Ovary (tissue), 3 donors: Measurements from ENCODE around the gene SLC35C1.
A peak's percentile ranks its signal among the peaks of the same experiment; 100 is the strongest.

ENCODE experiments used
- CTCF ChIP-seq, 3 donors: fragments of 450-650 bp in 2 of 3; fragments of 200-600 bp in 1 of 3; IDR thresholded peaks; one replicate each; pipeline versions ENCODE4 v1.5.1 to v1.8.0; 2016 to 2022; ENCODE audit warnings: antibody characterized with exemption in 3 of 3, mild to moderate bottlenecking in 1 of 3
- POLR2A ChIP-seq: fragments of 450-650 bp; IDR thresholded peaks from one replicate; pipeline ENCODE4 v1.6.1; 2017; ENCODE audit warnings: antibody characterized with exemption, mild to moderate bottlenecking, moderate library complexity
- donor health status: DM: no; HTN: no; CAD: no.

GRCh38 chr11:45847911-45848316 is 43.0 kb downstream of the SLC35C1 start:
- TF ChIP-seq CTCF (IDR thresholded peaks at IDR 0.05) = peak in 1 of 3 donors; percentile 29
- no peak for TF ChIP-seq POLR2A
